Keratinocyte (primary cell): ENCODE data around the gene ZC3H18. TPM values are rescaled to one million over a fixed set of nuclear protein-coding genes. Genes with fewer than 3 reads are reported as not detected.
A peak's percentile ranks its signal among the peaks of the same experiment; 100 is the strongest.

ENCODE experiments used
- DNase-seq: peaks from one replicate; pipeline ENCODE4 v3.0.0-alpha.2; 2011; ENCODE audit warnings: low read depth, missing footprints, low spot score
- FAIRE-seq: peaks from 2 replicates; lab custom pipeline; 2011; peaks lifted over from hg19 to GRCh38; lab: Jason Lieb, UNC
- H2AFZ ChIP-seq: 2 replicates; pipeline ENCODE4 v1.6.0; 2012; ENCODE audit warnings: low read length, control low read depth, inconsistent platforms; ENCODE audit not compliant: control insufficient read depth
- H3K27ac ChIP-seq: 2 replicates; pipeline ENCODE4 v1.5.1; 2011; ENCODE audit warnings: low read length; ENCODE audit not compliant: control insufficient read depth, insufficient read depth
- H3K27me3 ChIP-seq: 3 replicates; pipeline ENCODE4 v1.6.0; 2011; ENCODE audit warnings: low read length; ENCODE audit not compliant: control insufficient read depth, insufficient read depth; ENCODE audit errors: extremely low read depth
- H3K36me3 ChIP-seq, 2 experiments: 2 replicates in 1 of 2; 3 replicates in 1 of 2; pipeline ENCODE4 v1.5.1; 2011; ENCODE audit warnings: low read length in 2 of 2, mild to moderate bottlenecking in 1 of 2; ENCODE audit not compliant: control insufficient read depth in 2 of 2, insufficient read depth in 2 of 2; ENCODE audit errors: extremely low read depth in 1 of 2
- H3K4me1 ChIP-seq: 3 replicates; pipeline ENCODE4 v1.5.1; 2011; ENCODE audit warnings: low read length; ENCODE audit not compliant: control insufficient read depth, insufficient read depth; ENCODE audit errors: extremely low read depth
- H3K4me2 ChIP-seq: 3 replicates; pipeline ENCODE4 v1.6.0; 2011; ENCODE audit warnings: low read depth, low read length; ENCODE audit not compliant: control insufficient read depth, insufficient read depth; ENCODE audit errors: extremely low read depth
- H3K4me3 ChIP-seq, 3 experiments: fragments of 200-600 bp in 1 of 3; sonication (generic) in 1 of 3; 2 replicates in 2 of 3; 3 replicates in 1 of 3; pipeline ENCODE4 v1.5.1; 2011 to 2016; ENCODE audit warnings: low read length in 3 of 3, mild to moderate bottlenecking in 3 of 3, control low read depth in 2 of 3, inconsistent platforms in 1 of 3, low read depth in 1 of 3, mixed read lengths in 1 of 3, mixed run types in 1 of 3, moderate library complexity in 1 of 3; ENCODE audit not compliant: control insufficient read depth in 2 of 3, insufficient read depth in 2 of 3; ENCODE audit errors: extremely low read depth in 1 of 3
- H3K79me2 ChIP-seq: 2 replicates; pipeline ENCODE4 v1.6.0; 2012; ENCODE audit warnings: low read length; ENCODE audit not compliant: control insufficient read depth, insufficient read depth
- H3K9ac ChIP-seq: 3 replicates; pipeline ENCODE4 v1.6.0; 2011; ENCODE audit warnings: low read length; ENCODE audit not compliant: control insufficient read depth, insufficient read depth; ENCODE audit errors: extremely low read depth
- H3K9me1 ChIP-seq: 3 replicates; pipeline ENCODE4 v1.6.0; 2011; ENCODE audit warnings: low read length; ENCODE audit not compliant: control insufficient read depth, insufficient read depth; ENCODE audit errors: extremely low read depth
- H3K9me3 ChIP-seq: 2 replicates; pipeline ENCODE4 v1.5.1; 2012; ENCODE audit warnings: low read depth, low read length; ENCODE audit not compliant: control insufficient read depth
- H4K20me1 ChIP-seq: 3 replicates; pipeline ENCODE4 v1.6.0; 2011; ENCODE audit warnings: low read length; ENCODE audit not compliant: control insufficient read depth, insufficient read depth; ENCODE audit errors: extremely low read depth
- CTCF ChIP-seq, 3 experiments: IDR thresholded peaks in 1 of 3; conservative IDR thresholded peaks in 1 of 3; optimal IDR thresholded peaks in 1 of 3; 2 replicates in 2 of 3; 3 replicates in 1 of 3; pipeline versions ENCODE3 to v1.5.1; 2011; ENCODE audit warnings: low read length in 3 of 3, mild to moderate bottlenecking in 3 of 3, moderate library complexity in 2 of 3, control low read depth in 1 of 3, inconsistent platforms in 1 of 3; ENCODE audit not compliant: insufficient read depth in 2 of 3; ENCODE audit errors: extremely low read depth in 1 of 3
- EZH2 ChIP-seq: IDR thresholded peaks from one replicate; pipeline ENCODE4 v1.6.1; 2012; ENCODE audit warnings: inconsistent platforms, mild to moderate bottlenecking, low read length, moderate library complexity
- dilution Hi-C: fragments of 300-500 bp; cut with MboI; formaldehyde crosslinking; loops from one replicate; pipeline ENCODE4 v1.7.0; 2020; ENCODE audit warnings: low sequenced_read_pairs; ENCODE audit not compliant: extremely low pct_ligation_motif_present
- polyA plus RNA-seq, 5 experiments: library from polyadenylated mRNA; depleted of rRNA in 3 of 5; stranded (reverse) in 3 of 5; stranded (forward) in 1 of 5; unstranded in 1 of 5; fragments of >200 nt; gene quantifications; 1 replicate in 1 of 5; 2 replicates in 3 of 5; 3 replicates in 1 of 5; pipeline versions ENCODE4 v1.2.1 to v1.2.3, GENCODE V29; 2011 to 2012; ENCODE audit warnings: missing spikeins in 2 of 5, low read depth in 1 of 5, low replicate concordance in 1 of 5

ZC3H18 gene
- polyA plus RNA-seq, 1 donor (not counting 4 experiments of a cell fraction or from before 2014, with no cell fraction given): 7.5 TPM

DNA sequence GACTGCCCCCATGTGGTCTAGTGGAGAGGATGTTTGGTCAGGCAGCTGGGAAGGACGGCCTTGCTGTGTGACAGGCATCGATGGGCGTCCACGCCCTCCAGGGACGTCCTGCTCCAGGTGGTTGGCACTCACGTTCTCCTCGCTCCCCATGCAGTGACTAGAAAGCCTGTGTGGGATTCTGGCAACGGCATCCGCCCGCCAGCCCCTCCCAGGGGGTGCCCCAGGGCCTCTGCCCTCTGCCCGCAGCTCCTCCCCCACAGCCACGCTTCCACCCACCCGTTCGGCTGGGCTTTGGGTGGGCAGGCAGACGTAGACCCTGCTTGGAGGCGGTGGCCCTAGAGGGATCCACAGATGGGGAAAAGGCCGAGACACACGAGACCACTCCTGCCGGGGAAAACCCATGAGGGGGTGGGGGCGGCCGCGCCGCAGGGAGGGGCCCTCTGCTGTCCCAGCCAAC is 63.5 kb downstream of the ZC3H18 start:
- Histone ChIP-seq H3K4me2 (peak overlapping the region; percentile 71), H2AFZ (no peak overlapping the region), H3K4me3 (no peak overlapping the region), H4K20me1 (peaks cover 2% of the 10 kb centered on the region), H3K9me1 (no peaks in the 10 kb centered on the region), H3K9ac (no peak overlapping the region), H3K79me2 (no peaks in the 10 kb centered on the region), H3K27me3 (peaks cover 31% of the 10 kb centered on the region), H3K9me3 (no peaks in the 10 kb centered on the region), H3K27ac (no peak overlapping the region), H3K36me3 (peaks cover 2 to 14% of the 10 kb centered on the region in 2 experiments), H3K4me1 (peaks cover 18% of the 10 kb centered on the region)
- DNase-seq (no peak), FAIRE-seq (no peak)
- dilution Hi-C loops: no loop called here
- TF ChIP-seq EZH2 (no peak), CTCF (optimal IDR thresholded peaks at IDR 0.05 in 1 of 3, IDR thresholded peaks at IDR 0.05 in 1 of 3, conservative IDR thresholded peaks at IDR 0.05 in 1 of 3; ENCODE audit: extremely low read depth in 1 of 3, insufficient read depth in 2 of 3, low read length in 3 of 3) (peak; percentile 26 to 68 (median 36))

GRCh38 chr16:88634141-88634993 is 64.2 kb downstream of the ZC3H18 start:
- Histone ChIP-seq H3K9me3 (no peaks in the 10 kb centered on the region), H3K36me3 (peaks cover 0 to 14% of the 10 kb centered on the region in 2 experiments), H3K4me2 (peak overlapping the region; percentile 71), H3K4me1 (peaks cover 18% of the 10 kb centered on the region), H2AFZ (no peak overlapping the region), H3K9ac (peak overlapping the region; percentile 47), H3K9me1 (no peaks in the 10 kb centered on the region), H3K27me3 (peaks cover 38% of the 10 kb centered on the region), H3K79me2 (no peaks in the 10 kb centered on the region), H4K20me1 (peaks cover 6% of the 10 kb centered on the region), H3K4me3 (peak overlapping the region; percentile 28 to 57 (median 40)), H3K27ac (no peak overlapping the region)
- FAIRE-seq (no peak), DNase-seq (no peak)
- TF ChIP-seq EZH2 (no peak), CTCF (optimal IDR thresholded peaks at IDR 0.05 in 1 of 3, IDR thresholded peaks at IDR 0.05 in 1 of 3, conservative IDR thresholded peaks at IDR 0.05 in 1 of 3; ENCODE audit: extremely low read depth in 1 of 3, insufficient read depth in 2 of 3, low read length in 3 of 3) (no peak)
- dilution Hi-C loops: no loop called here
